GM12878 (cell line): Measurements from ENCODE around the gene PJA2. TPM values are rescaled to one million over a fixed set of nuclear protein-coding genes. Genes with fewer than 3 reads are reported as not detected.

ENCODE experiments used
- ATAC-seq: fragments of 200-7000 bp; cut with Tn5 transposase; 3 replicates; pipeline ENCODE4 v1.9.1; 2020; ENCODE audit warnings: mild to moderate bottlenecking, moderate library complexity
- BruUV-seq: library from RNA; stranded (reverse); fragments of 400-500 nt; replicated peaks from 2 replicates; lab custom pipeline; 2021; lab: Mats Ljungman, UMichigan
- CTCF ChIA-PET: fragments of 300-600 bp; sonication (Branson Sonifier 250); formaldehyde crosslinking; extraction: SDS; loops from one replicate; lab custom pipeline; 2021; ENCODE audit warnings: inconsistent platforms; lab: Yijun Ruan, JAX
- POLR2A ChIA-PET: fragments of 350-600 bp; formaldehyde crosslinking; extraction: SDS; loops from one replicate; lab custom pipeline; 2021; ENCODE audit warnings: inconsistent platforms; lab: Charles Lee
- RAD21 ChIA-PET: fragments of 300-600 bp; sonication (Branson Sonifier 250); formaldehyde crosslinking; loops from one replicate; lab custom pipeline; 2023; ENCODE audit warnings: antibody characterized with exemption; ENCODE audit not compliant: unreplicated experiment; lab: Charles Lee
- SMC1A ChIA-PET: fragments of 300-600 bp; sonication (Branson Sonifier 250); formaldehyde crosslinking; loops from one replicate; lab custom pipeline; 2023; ENCODE audit not compliant: unreplicated experiment, uncharacterized antibody; lab: Charles Lee
- DNase-seq: peaks from one replicate; pipeline ENCODE4 v3.0.0-alpha.2; 2011; ENCODE audit warnings: low read depth, low spot score
- FAIRE-seq: peaks from 3 replicates; lab custom pipeline; 2011; peaks lifted over from hg19 to GRCh38; lab: Jason Lieb, UNC
- H2AFZ ChIP-seq: 2 replicates; pipeline ENCODE4 v1.6.0; 2011; ENCODE audit warnings: low read depth, low read length, control low read depth; ENCODE audit not compliant: control insufficient read depth
- H3K27ac ChIP-seq: 2 replicates; pipeline ENCODE4 v1.5.1; 2011; ENCODE audit warnings: control low read depth; ENCODE audit not compliant: control insufficient read depth, insufficient read depth
- H3K27me3 ChIP-seq, 2 experiments: replicated peaks in 1 of 2; 2 replicates each; pipeline versions ENCODE4 v1.6.0 to v1.6.1; 2011; ENCODE audit warnings: low read length in 1 of 2; ENCODE audit not compliant: control insufficient read depth in 2 of 2, insufficient read depth in 2 of 2
- H3K36me3 ChIP-seq, 2 experiments: 2 replicates each; pipeline ENCODE4 v1.5.1; 2011; ENCODE audit warnings: low read length in 1 of 2; ENCODE audit not compliant: control insufficient read depth in 2 of 2, insufficient read depth in 2 of 2
- H3K4me1 ChIP-seq: 2 replicates; pipeline ENCODE4 v1.6.1; 2011; ENCODE audit warnings: mild to moderate bottlenecking, low read length, moderate library complexity, mixed read lengths; ENCODE audit not compliant: control insufficient read depth, insufficient read depth
- H3K4me2 ChIP-seq: 2 replicates; pipeline ENCODE4 v1.6.0; 2011; ENCODE audit warnings: control low read depth; ENCODE audit not compliant: control insufficient read depth, insufficient read depth
- H3K4me3 ChIP-seq: fragments of 200-600 bp; sonication (generic); 2 replicates; pipeline ENCODE4 v1.5.1; 2016
- H3K79me2 ChIP-seq: 2 replicates; pipeline ENCODE4 v1.6.0; 2011; ENCODE audit warnings: low read length; ENCODE audit not compliant: control insufficient read depth, insufficient read depth
- H3K9ac ChIP-seq: 2 replicates; pipeline ENCODE4 v1.8.0; 2011; ENCODE audit warnings: low read length, control low read depth, mixed read lengths; ENCODE audit not compliant: control insufficient read depth, insufficient read depth
- H3K9me3 ChIP-seq: replicated peaks from 3 replicates; pipeline ENCODE4 v1.5.1; 2011; ENCODE audit warnings: mild to moderate bottlenecking, low read length; ENCODE audit not compliant: control insufficient read depth, insufficient read depth
- H4K20me1 ChIP-seq: 2 replicates; pipeline ENCODE4 v1.6.0; 2011; ENCODE audit not compliant: control insufficient read depth, insufficient read depth
- BHLHE40 ChIP-seq, 2 experiments: fragments of 450-650 bp in 1 of 2; IDR thresholded peaks; 2 replicates each; pipeline ENCODE4 v1.6.1; 2011 to 2017; ENCODE audit warnings: low read depth in 2 of 2, borderline replicate concordance in 1 of 2, improper control_type of control experiment in 1 of 2, low read length in 1 of 2, mild to moderate bottlenecking in 1 of 2
- CHD1 ChIP-seq: IDR thresholded peaks from 2 replicates; pipeline ENCODE4 v1.6.1; 2012; ENCODE audit warnings: low read depth, low read length, improper control_type of control experiment
- CHD4 ChIP-seq: fragments of 200-600 bp; sonication (generic); IDR thresholded peaks from 2 replicates; pipeline ENCODE4 v1.6.1; 2016; ENCODE audit warnings: mild to moderate bottlenecking
- EGR1 ChIP-seq, 2 experiments: IDR thresholded peaks; 1 replicate in 1 of 2; 2 replicates in 1 of 2; pipeline ENCODE4 v1.6.1; 2011 to 2012; ENCODE audit warnings: low read depth in 2 of 2, low read length in 2 of 2, borderline replicate concordance in 1 of 2, mild to moderate bottlenecking in 1 of 2, moderate library complexity in 1 of 2
- FOS ChIP-seq: IDR thresholded peaks from 3 replicates; pipeline ENCODE4 v1.6.1; 2011; ENCODE audit warnings: borderline replicate concordance; ENCODE audit not compliant: insufficient read length; ENCODE audit errors: extremely low read depth
- WGBS: methylation state at CpG from one replicate; pipeline ENCODE4 v1.1.6; 2016; ENCODE audit warnings: low lambda C conversion rate; ENCODE audit not compliant: insufficient replicate concordance, insufficient coverage; ENCODE audit errors: missing lambda C conversion rate; 5-methylcytosine and 5-hydroxymethylcytosine counted together
- in situ Hi-C: fragments of 300-500 bp; cut with MboI; formaldehyde crosslinking; loops from 9 replicates; pipeline ENCODE4 v1.14.3; 2018; ENCODE audit warnings: mixed read lengths
- intact Hi-C: fragments of 100-400 bp; cut with micrococcal nuclease; formaldehyde crosslinking; loops from one replicate; pipeline ENCODE4 v1.14.2; 2022; ENCODE audit not compliant: unreplicated experiment
- polyA plus RNA-seq, 11 experiments: library from polyadenylated mRNA; depleted of rRNA in 4 of 11; unstranded in 6 of 11; stranded (reverse) in 5 of 11; fragments of >200 nt; fragmentation: Nextera tagmentation in 4 of 11; fragmentation: Illumina TruSeq in 1 of 11; extraction: Ambion mirVana in 4 of 11; extraction: Trizol in 1 of 11; gene quantifications; 1 replicate in 1 of 11; 2 replicates in 10 of 11; pipeline versions ENCODE4 v1.2.1 to v1.2.3, GENCODE V29; 2011 to 2016; ENCODE audit warnings: inconsistent platforms in 2 of 11, missing spikeins in 2 of 11, low read depth in 1 of 11
- total RNA-seq, 4 experiments: library from RNA; depleted of rRNA in 3 of 4; stranded (reverse); fragments of >200 nt in 3 of 4; fragmentation: Illumina TruSeq in 1 of 4; extraction: Trizol in 1 of 4; gene quantifications; 2 replicates each; pipeline versions ENCODE4 v1.2.1 to v1.2.3, GENCODE V29; 2013 to 2021

PJA2 gene
- total and polyA plus RNA-seq, 10 of the 15 experiments (the other 5 are each of a cell fraction or from before 2014, with no cell fraction given): 27.8 to 93.4 (median 47.8) TPM

- no peak for TF ChIP-seq FOS
Observed at GRCh38 chr5:109319351-109319750, 90.4 kb downstream of the PJA2 start (continued).

DNA sequence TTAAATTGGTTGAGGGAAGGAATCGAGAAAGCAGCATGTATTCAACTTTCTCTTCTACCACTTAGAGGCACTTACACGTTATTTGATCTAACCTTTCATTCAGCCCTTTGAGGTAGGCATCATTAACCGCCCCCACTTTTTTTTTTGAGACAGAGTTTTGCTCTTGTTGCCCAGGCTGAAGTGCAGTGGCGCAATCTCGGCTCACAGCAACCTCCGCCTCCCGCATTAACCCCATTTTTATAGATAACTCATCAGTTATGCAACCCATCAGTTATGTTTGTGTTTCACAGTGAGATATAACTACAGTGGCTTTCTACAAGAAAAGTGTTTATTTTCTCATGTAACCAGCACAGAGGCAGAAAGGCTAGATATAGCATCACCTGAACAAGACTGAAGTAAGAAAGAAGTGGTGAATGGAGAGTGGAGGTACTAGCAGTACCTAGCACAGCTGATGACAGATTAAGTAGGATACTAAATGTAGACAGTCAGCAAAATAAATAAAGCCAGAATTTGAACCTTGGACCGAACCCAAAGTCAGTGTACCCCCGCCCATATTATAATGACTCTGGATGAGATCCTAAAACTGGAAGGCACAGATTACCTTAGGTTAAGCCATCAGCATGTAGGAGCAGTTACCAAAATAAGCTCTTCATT is 91.2 kb downstream of the PJA2 start:
- Histone ChIP-seq H3K4me3 (no peak overlapping the region), H3K36me3 (no peaks in the 10 kb centered on the region), H3K4me2 (no peak overlapping the region), H3K27me3 (no peaks in the 10 kb centered on the region), H4K20me1 (no peaks in the 10 kb centered on the region), H3K4me1 (no peaks in the 10 kb centered on the region), H3K9ac (no peak overlapping the region), H3K9me3 (no peaks in the 10 kb centered on the region), H2AFZ (no peak overlapping the region), H3K79me2 (no peaks in the 10 kb centered on the region), H3K27ac (no peak overlapping the region)
- POLR2A ChIA-PET: interaction anchor here (0.7 kb wide), 1 partner anchor 574 kb away, joined by 3 read pairs; no protein-coding TSS in a partner anchor
- FAIRE-seq: no peak
- CTCF ChIA-PET: no interaction called here
- ATAC-seq: no peak
- SMC1A ChIA-PET: interaction anchor here (0.6 kb wide), 1 partner anchor 630 kb away, joined by 3 read pairs; no protein-coding TSS in a partner anchor
- intact Hi-C loops: no loop called here
- DNase-seq: no peak
- RAD21 ChIA-PET: no interaction called here
- in situ Hi-C loops: no loop called here
- BruUV-seq: no TSS peak
- no peak for TF ChIP-seq EGR1 (IDR thresholded peaks at IDR 0.05; ENCODE audit: borderline replicate concordance in 1 of 2, low read depth in 2 of 2, low read length in 2 of 2)
- TF ChIP-seq BHLHE40 (IDR thresholded peaks at IDR 0.05; ENCODE audit: borderline replicate concordance in 1 of 2, low read depth in 2 of 2, low read length in 1 of 2): no peak
- TF ChIP-seq CHD4: no peak
- no peak for TF ChIP-seq CHD1
- 83% methylated on average over 9 of the region's 9 CpGs for WGBS
